Coronary artery (tissue), 2 donors: ENCODE measurements around the gene ACAA2.

ENCODE experiments used
- DNase-seq: peaks from one replicate; pipeline ENCODE4 v3.0.0-alpha.2; 2017; ENCODE audit warnings: low spot score
- H3K27ac ChIP-seq, 2 donors: fragments of 200-600 bp; sonication (generic); one replicate each; pipeline ENCODE4 v1.5.1; 2016 to 2019
- H3K4me3 ChIP-seq: fragments of 200-600 bp; sonication (generic); 2 replicates; pipeline ENCODE4 v1.5.1; 2016; ENCODE audit warnings: mild to moderate bottlenecking, moderate library complexity
- CTCF ChIP-seq: fragments of 200-600 bp; sonication (generic); IDR thresholded peaks from one replicate; pipeline ENCODE4 v1.5.1; 2019; ENCODE audit warnings: antibody characterized with exemption

ACAA2 gene

GRCh38 chr18:49763590-49763989, 49.7 kb downstream of the ACAA2 start:
- no peak overlapping the region for H3K4me3 ChIP-seq
- TF ChIP-seq CTCF, result no peak
- no peak overlapping the region for H3K27ac ChIP-seq
- DNase-seq, result no peak

- no peak overlapping the region for H3K4me3 ChIP-seq
- DNase-seq, result peak; percentile 65
- no peak for TF ChIP-seq CTCF
- H3K27ac ChIP-seq, result no peak overlapping the region
Measured at GRCh38 chr18:49762191-49763077, 50.9 kb downstream of the ACAA2 start.

GRCh38 chr18:49761771-49762170, 51.6 kb downstream of the ACAA2 start:
- DNase-seq, result no peak
- H3K27ac ChIP-seq, result no peak overlapping the region
- no peak for TF ChIP-seq CTCF

GRCh38 chr18:49758263-49758610, 55.1 kb downstream of the ACAA2 start:
- no peak for TF ChIP-seq CTCF
- no peak for DNase-seq
- Histone ChIP-seq H3K4me3 (no peak overlapping the region), H3K27ac (no peak overlapping the region)

More at GRCh38 chr18:49761771-49762170, 51.6 kb downstream of the ACAA2 start:
- H3K4me3 ChIP-seq, result no peak overlapping the region

GRCh38 chr18:49757513-49758262, 55.6 kb downstream of the ACAA2 start:
- Histone ChIP-seq H3K27ac (no peak overlapping the region), H3K4me3 (no peak overlapping the region)
- no peak for DNase-seq
- TF ChIP-seq CTCF, result no peak

- DNase-seq, result no peak
- no peak for TF ChIP-seq CTCF
- no peak overlapping the region for H3K27ac ChIP-seq
- no peak overlapping the region for H3K4me3 ChIP-seq
Measured at GRCh38 chr18:49756671-49757362, 56.5 kb downstream of the ACAA2 start.
